HL-60 (cell line): ENCODE data around the gene CXorf66.

ENCODE experiments used
- CTCF ChIP-seq: IDR thresholded peaks from one replicate; pipeline ENCODE4 v1.5.1; 2011; ENCODE audit warnings: low read length, control low read depth, inconsistent platforms; ENCODE audit not compliant: insufficient read depth
- GABPA ChIP-seq: IDR thresholded peaks from 2 replicates; pipeline ENCODE4 v1.6.1; 2012; ENCODE audit warnings: low read depth
- POLR2AphosphoS5 ChIP-seq: IDR thresholded peaks from 2 replicates; pipeline ENCODE4 v1.6.1; 2012; ENCODE audit warnings: low read depth
- REST ChIP-seq: IDR thresholded peaks from 2 replicates; pipeline ENCODE4 v1.6.1; 2012; ENCODE audit warnings: low read depth; ENCODE audit not compliant: insufficient replicate concordance

- TF ChIP-seq POLR2AphosphoS5: no peak; the same call in none of the 2 replicates
- no peak for TF ChIP-seq CTCF
- no peak for TF ChIP-seq REST
- no peak for TF ChIP-seq GABPA
Observed at GRCh38 chrX:139932073-139932900, 33.0 kb downstream of the CXorf66 start.
